Effector memory CD4-positive, alpha-beta T cell (primary cell): Measurements from ENCODE around the gene HBP1.
A peak's percentile ranks its signal among the peaks of the same experiment; 100 is the strongest.

Source experiments
- DNase-seq, 3 donors: peaks; one replicate each; pipeline ENCODE4 v3.0.0-alpha.2; 2020
- H3K27ac ChIP-seq: 2 replicates; pipeline ENCODE4 v1.7.0; 2013; ENCODE audit warnings: mild to moderate bottlenecking, low read length, moderate library complexity; ENCODE audit not compliant: insufficient read depth, poor library complexity, severe bottlenecking
- H3K27me3 ChIP-seq: replicated peaks from 2 replicates; pipeline ENCODE4 v1.7.0; 2013; ENCODE audit warnings: mild to moderate bottlenecking, low read length; ENCODE audit not compliant: insufficient read depth, control insufficient read depth, poor library complexity, severe bottlenecking
- H3K36me3 ChIP-seq: 2 replicates; pipeline ENCODE4 v1.7.0; 2013; ENCODE audit warnings: mild to moderate bottlenecking, low read length, moderate library complexity; ENCODE audit not compliant: control insufficient read depth, insufficient read depth
- H3K4me1 ChIP-seq: 2 replicates; pipeline ENCODE4 v1.7.0; 2013; ENCODE audit warnings: low read length, mild to moderate bottlenecking; ENCODE audit not compliant: control insufficient read depth, insufficient read depth, poor library complexity, severe bottlenecking
- H3K4me3 ChIP-seq: 2 replicates; pipeline ENCODE4 v1.7.0; 2013; ENCODE audit warnings: low read length, low read depth, mild to moderate bottlenecking; ENCODE audit not compliant: insufficient read depth, poor library complexity, severe bottlenecking
- H3K9me3 ChIP-seq: 2 replicates; pipeline ENCODE4 v1.7.0; 2013; ENCODE audit warnings: mild to moderate bottlenecking, low read length, moderate library complexity; ENCODE audit not compliant: control insufficient read depth

HBP1 gene

GRCh38 chr7:107180378-107180777 lies 11.6 kb downstream of the HBP1 start:
- Histone ChIP-seq H3K36me3 (peaks cover 56% of the 10 kb centered on the region), H3K27ac (no peak overlapping the region), H3K4me1 (peaks cover 5% of the 10 kb centered on the region), H3K4me3 (no peak overlapping the region), H3K27me3 (no peaks in the 10 kb centered on the region), H3K9me3 (no peaks in the 10 kb centered on the region)
- peak in 2 of 3 donors; percentile 28 to 31 for DNase-seq

GRCh38 chr7:107181172-107181571 lies 12.4 kb downstream of the HBP1 start:
- peaks cover 63% of the 10 kb centered on the region for H3K36me3 ChIP-seq
- H3K4me1 ChIP-seq: peaks cover 2% of the 10 kb centered on the region
- H3K9me3 ChIP-seq: no peaks in the 10 kb centered on the region
- no peak overlapping the region for H3K4me3 ChIP-seq
- peak overlapping the region; percentile 42 for H3K27ac ChIP-seq
- H3K27me3 ChIP-seq: no peaks in the 10 kb centered on the region
- no peak for DNase-seq

- H3K9me3 ChIP-seq: no peaks in the 10 kb centered on the region
- H3K4me1 ChIP-seq: no peaks in the 10 kb centered on the region
- no peaks in the 10 kb centered on the region for H3K27me3 ChIP-seq
- no peak overlapping the region for H3K4me3 ChIP-seq
- peaks cover 89% of the 10 kb centered on the region for H3K36me3 ChIP-seq
- no peak for DNase-seq
- no peak overlapping the region for H3K27ac ChIP-seq
These were observed 16.9 kb downstream of the HBP1 start for GRCh38 chr7:107185716-107186115.

GRCh38 chr7:107186240-107186639 lies 17.4 kb downstream of the HBP1 start:
- no peak overlapping the region for H3K27ac ChIP-seq
- H3K36me3 ChIP-seq: peaks cover 89% of the 10 kb centered on the region
- DNase-seq: no peak
- H3K4me1 ChIP-seq: no peaks in the 10 kb centered on the region
- no peaks in the 10 kb centered on the region for H3K27me3 ChIP-seq
- no peak overlapping the region for H3K4me3 ChIP-seq
- H3K9me3 ChIP-seq: no peaks in the 10 kb centered on the region

GRCh38 chr7:107187774-107188173 lies 19.0 kb downstream of the HBP1 start:
- Histone ChIP-seq H3K27ac (no peak overlapping the region), H3K4me1 (no peaks in the 10 kb centered on the region), H3K9me3 (no peaks in the 10 kb centered on the region), H3K4me3 (no peak overlapping the region), H3K27me3 (no peaks in the 10 kb centered on the region), H3K36me3 (peaks cover 87% of the 10 kb centered on the region)
- no peak for DNase-seq

GRCh38 chr7:107190090-107190489 lies 21.3 kb downstream of the HBP1 start:
- peaks cover 68% of the 10 kb centered on the region for H3K36me3 ChIP-seq

GRCh38 chr7:107194052-107194451 lies 25.2 kb downstream of the HBP1 start:
- H3K36me3 ChIP-seq: peaks cover 67% of the 10 kb centered on the region

More at GRCh38 chr7:107190090-107190489, 21.3 kb downstream of the HBP1 start:
- no peaks in the 10 kb centered on the region for H3K4me1 ChIP-seq
- H3K27me3 ChIP-seq: no peaks in the 10 kb centered on the region
- no peak for DNase-seq
- H3K27ac ChIP-seq: no peak overlapping the region
- H3K4me3 ChIP-seq: no peak overlapping the region
- H3K9me3 ChIP-seq: no peaks in the 10 kb centered on the region

GRCh38 chr7:107196834-107197610 lies 28.2 kb downstream of the HBP1 start:
- H3K27me3 ChIP-seq: no peaks in the 10 kb centered on the region
- no peak overlapping the region for H3K27ac ChIP-seq
- DNase-seq: no peak
- no peaks in the 10 kb centered on the region for H3K4me1 ChIP-seq
- peaks cover 67% of the 10 kb centered on the region for H3K36me3 ChIP-seq
- H3K4me3 ChIP-seq: no peak overlapping the region
- H3K9me3 ChIP-seq: no peaks in the 10 kb centered on the region

More at GRCh38 chr7:107194052-107194451, 25.2 kb downstream of the HBP1 start:
- Histone ChIP-seq H3K27me3 (no peaks in the 10 kb centered on the region), H3K9me3 (no peaks in the 10 kb centered on the region), H3K4me1 (no peaks in the 10 kb centered on the region), H3K4me3 (no peak overlapping the region), H3K27ac (no peak overlapping the region)
- no peak for DNase-seq

- H3K36me3 ChIP-seq: peaks cover 92% of the 10 kb centered on the region
- no peak overlapping the region for H3K4me3 ChIP-seq
- H3K9me3 ChIP-seq: no peaks in the 10 kb centered on the region
- no peaks in the 10 kb centered on the region for H3K4me1 ChIP-seq
- no peak overlapping the region for H3K27ac ChIP-seq
- DNase-seq: no peak
- H3K27me3 ChIP-seq: no peaks in the 10 kb centered on the region
These were observed 33.1 kb downstream of the HBP1 start for GRCh38 chr7:107201795-107202450.

- Histone ChIP-seq H3K36me3 (peaks cover 91% of the 10 kb centered on the region), H3K4me1 (no peaks in the 10 kb centered on the region), H3K4me3 (no peak overlapping the region), H3K27ac (no peak overlapping the region), H3K9me3 (no peaks in the 10 kb centered on the region), H3K27me3 (no peaks in the 10 kb centered on the region)
- no peak for DNase-seq
These were observed 34.8 kb downstream of the HBP1 start for GRCh38 chr7:107203607-107204006.
